ENCODE data around the gene ACSL1. TPM values are rescaled to one million over a fixed set of nuclear protein-coding genes. Genes with fewer than 3 reads are reported as not detected.
A peak's percentile ranks its signal among the peaks of the same experiment; 100 is the strongest.
"Not testable (repeated sequence)": the region's sequence is repeated elsewhere in the genome, so short reads cannot be mapped to it uniquely, and the experiment has no call there.

ACSL1 gene
- total RNA-seq, 1 donor: 26.2 TPM

DNA sequence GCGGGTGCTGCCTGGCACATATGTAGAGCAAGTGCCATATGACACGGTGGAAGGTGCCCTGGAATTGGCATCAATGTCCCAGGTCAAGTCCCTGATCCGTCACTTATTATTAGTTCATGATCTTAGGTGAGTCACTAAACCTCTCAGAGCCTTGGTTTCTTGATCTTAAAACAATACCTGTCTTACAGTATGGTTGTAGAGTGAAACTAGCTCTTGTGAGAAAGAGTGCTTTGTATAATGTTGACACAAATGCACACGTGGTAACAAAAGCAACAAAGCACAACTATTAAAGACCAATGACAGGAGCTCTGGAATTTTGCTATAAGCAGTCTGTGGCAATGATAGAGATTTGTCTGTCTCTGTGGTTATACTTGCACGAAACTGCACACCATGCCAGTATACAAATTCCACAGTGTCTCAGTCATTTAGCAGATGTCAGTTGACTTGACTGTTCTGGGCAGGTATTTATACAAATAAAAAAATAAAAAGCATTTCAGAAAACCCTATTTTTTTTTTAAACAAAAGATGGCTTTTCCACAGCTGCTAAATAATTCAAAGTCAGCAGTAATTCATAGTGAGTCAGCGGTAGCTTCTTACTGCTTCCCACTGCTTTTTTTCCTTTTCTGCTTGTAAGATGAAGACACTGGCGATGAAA, 19.7 kb upstream of the ACSL1 start:
- no peak overlapping the region for H3K4me3 ChIP-seq (ENCODE audit: low read depth, low read length)
- TF ChIP-seq, protein P1, sequence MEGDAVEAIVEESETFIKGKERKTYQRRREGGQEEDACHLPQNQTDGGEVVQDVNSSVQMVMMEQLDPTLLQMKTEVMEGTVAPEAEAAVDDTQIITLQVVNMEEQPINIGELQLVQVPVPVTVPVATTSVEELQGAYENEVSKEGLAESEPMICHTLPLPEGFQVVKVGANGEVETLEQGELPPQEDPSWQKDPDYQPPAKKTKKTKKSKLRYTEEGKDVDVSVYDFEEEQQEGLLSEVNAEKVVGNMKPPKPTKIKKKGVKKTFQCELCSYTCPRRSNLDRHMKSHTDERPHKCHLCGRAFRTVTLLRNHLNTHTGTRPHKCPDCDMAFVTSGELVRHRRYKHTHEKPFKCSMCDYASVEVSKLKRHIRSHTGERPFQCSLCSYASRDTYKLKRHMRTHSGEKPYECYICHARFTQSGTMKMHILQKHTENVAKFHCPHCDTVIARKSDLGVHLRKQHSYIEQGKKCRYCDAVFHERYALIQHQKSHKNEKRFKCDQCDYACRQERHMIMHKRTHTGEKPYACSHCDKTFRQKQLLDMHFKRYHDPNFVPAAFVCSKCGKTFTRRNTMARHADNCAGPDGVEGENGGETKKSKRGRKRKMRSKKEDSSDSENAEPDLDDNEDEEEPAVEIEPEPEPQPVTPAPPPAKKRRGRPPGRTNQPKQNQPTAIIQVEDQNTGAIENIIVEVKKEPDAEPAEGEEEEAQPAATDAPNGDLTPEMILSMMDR (IDR thresholded peaks at IDR 0.05; ENCODE audit: insufficient read depth, low read length): no peak
- DNase-seq (ENCODE audit: low read depth): peak; percentile 25

DNA sequence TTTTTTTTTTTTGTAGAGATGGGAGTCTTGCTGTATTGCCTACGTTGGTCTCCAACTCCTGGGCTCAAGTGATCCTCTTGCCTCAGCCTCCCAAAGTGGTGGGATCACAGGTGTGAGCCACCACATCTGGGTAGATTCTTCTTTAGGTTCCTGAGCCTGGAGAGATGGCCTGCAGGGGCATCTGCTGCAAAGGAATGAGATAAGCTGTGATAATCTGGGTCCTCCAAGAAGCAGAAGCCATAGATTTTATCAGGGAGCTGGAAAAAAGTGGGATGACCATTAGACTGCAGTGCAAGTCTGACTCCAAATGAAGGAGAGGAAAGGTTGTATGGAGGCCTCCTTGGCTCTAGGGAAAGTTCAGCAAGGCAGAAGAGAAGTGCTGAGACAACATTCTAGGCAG, 19.0 kb upstream of the ACSL1 start:
- TF ChIP-seq, protein P1 (IDR thresholded peaks at IDR 0.05; ENCODE audit: insufficient read depth, low read length): no peak
- DNase-seq (ENCODE audit: low read depth): no peak
- no peak overlapping the region for H3K4me3 ChIP-seq (ENCODE audit: low read depth, low read length)

DNA sequence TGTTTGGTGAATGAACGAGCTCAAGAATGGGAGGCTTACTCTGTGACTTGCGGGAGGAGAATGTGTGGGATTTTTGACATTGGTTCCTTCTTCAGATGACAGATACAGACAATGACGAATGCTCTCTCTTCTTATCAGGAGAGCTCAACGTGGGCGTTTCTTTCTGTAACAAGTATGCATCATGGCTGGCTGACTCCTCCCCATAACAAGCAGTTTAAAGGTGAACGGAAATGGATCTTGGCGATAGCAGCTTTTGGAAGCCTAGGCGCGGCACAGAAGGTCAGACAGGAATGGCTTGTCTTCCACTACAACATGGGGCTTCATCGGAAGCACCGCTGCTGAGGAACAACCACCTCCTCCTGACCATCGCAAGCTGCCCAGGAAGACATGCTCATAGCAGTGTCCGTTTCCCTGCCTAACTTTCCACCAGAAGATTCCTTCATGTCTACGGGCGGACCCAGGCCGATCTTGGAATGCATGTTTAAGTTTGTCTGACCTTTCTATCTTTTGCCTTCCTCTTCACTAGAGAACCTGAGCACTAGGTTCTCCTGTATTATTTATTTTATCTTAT, 18.3 kb upstream of the ACSL1 start:
- TF ChIP-seq, protein P1 (IDR thresholded peaks at IDR 0.05; ENCODE audit: insufficient read depth, low read length): no peak
- DNase-seq (ENCODE audit: low read depth): no peak
- H3K4me3 ChIP-seq (ENCODE audit: low read depth, low read length): no peak overlapping the region

DNA sequence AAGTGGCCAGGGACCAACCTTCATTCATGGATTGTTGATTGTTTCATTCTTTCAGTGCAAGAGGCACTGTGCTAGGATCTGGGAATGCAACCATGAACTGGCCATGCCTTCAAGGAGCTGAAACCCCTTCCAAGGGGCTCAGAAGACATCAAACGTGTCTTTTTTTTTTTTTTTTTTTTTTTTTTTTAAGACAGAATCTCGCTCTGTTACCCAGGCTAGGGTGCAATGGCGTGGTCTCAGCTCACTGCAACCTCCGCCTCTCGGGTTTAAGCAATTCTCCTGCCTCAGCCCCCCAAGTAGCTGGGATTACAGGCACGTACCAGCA, 13.3 kb upstream of the ACSL1 start:
- H3K4me3 ChIP-seq (ENCODE audit: low read depth, low read length); DNase-seq (ENCODE audit: low read depth): not testable (repeated sequence)

DNA sequence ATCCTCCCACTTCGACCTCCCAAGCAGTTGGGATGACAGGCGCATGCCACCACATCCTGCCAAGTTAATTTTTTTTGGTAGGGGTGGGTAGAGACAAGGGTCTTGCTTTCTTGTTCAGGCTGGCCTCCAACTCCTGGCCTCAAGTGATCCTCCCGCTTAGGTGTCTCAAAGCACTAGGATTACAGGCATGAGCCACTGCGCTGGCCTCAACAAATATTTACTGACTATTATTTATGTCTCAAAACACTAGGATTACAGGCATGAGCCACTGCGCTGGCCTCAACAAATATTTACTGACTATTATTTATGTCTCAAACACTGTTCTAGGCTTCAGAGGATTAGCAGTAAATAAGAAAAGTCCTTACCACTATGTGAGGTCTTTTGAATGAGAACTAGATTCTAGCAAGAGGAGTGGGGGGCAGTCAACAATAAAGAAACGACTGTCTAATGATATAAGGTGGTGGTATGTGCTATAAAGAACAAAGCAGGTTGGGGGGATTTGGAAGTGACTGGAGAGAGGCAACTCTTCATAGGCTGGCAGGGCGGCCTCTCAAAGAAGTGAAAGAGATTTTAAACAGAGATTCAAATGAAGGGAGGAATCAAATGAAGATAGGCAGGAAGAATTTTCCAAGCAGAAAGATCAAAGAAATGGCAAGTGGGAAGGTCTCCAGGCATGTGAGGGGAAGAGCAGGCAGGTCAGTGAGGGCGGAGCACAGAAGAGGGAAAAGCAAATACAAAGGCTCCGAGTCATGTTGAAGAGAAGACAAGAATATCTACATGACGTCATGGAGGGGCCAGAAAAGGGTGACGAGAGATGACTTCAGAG, 12.7 kb upstream of the ACSL1 start:
- H3K4me3 ChIP-seq (ENCODE audit: low read depth, low read length): no peak overlapping the region
- TF ChIP-seq, protein P1 (IDR thresholded peaks at IDR 0.05; ENCODE audit: insufficient read depth, low read length): no peak
- DNase-seq (ENCODE audit: low read depth): peak; percentile 20

DNA sequence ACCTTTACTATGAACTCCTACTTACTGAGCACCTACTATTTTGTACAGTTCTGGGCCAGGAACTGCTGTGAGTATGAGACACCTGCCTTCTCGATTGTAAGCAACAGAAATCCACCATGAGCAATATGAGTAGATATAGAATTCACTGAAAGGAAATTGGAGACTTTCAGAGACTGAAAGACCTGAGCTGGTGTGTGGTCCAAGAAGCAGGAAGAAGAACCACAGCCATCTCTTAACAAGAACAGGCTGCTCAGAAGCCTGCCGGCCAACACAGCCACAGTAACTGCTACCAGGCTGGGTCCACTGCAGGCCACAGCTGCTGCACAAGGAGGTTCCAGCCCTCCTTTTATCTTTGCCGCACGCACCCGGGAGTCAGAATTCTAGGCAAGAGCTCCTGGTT, 10.8 kb upstream of the ACSL1 start:
- no peak for DNase-seq (ENCODE audit: low read depth)
- TF ChIP-seq, protein P1 (IDR thresholded peaks at IDR 0.05; ENCODE audit: insufficient read depth, low read length): no peak
- no peak overlapping the region for H3K4me3 ChIP-seq (ENCODE audit: low read depth, low read length)

DNA sequence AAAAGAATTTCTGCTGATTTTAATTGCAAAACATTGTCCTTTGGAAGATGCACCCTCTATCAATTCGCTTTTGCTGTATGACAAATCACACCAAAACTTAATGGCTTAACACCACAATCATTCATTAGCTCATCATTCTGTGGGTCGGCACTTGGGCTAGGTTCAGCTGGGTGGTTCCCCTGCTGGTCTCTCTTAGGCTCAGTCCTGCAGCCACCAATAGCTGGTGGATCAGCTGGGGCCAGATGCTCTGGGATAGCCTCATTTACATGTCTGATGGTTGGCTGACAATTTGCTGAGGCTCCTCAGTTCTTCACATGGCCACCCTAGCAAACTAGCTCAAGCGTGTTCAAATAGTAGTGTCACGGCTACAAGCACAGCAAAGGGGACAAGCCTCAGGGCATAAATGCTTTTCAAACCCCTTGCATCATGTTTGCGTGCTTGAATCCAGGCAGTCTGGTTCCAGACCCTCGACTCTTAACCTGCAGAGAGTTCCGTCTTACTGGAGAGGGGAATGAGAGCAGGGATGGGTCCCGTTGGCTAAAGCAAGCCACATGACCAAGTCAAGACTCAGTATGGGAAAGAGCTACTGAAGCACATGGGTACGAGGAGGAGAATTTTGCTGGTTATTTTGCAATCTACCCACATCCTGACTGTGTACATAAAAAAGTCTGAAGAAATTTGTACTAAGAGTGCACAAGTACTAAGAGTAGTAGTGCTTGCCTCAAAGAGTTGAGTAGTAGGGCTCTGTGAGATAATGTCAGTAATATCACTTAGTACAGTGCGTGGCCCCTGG, 7.5 kb upstream of the ACSL1 start:
- no peak overlapping the region for H3K4me3 ChIP-seq (ENCODE audit: low read depth, low read length)
- TF ChIP-seq, protein P1 (IDR thresholded peaks at IDR 0.05; ENCODE audit: insufficient read depth, low read length): no peak
- DNase-seq (ENCODE audit: low read depth): no peak

Measured in fibroblast of the aortic adventitia (primary cell).